Right atrium auricular region (tissue), 2 donors: ENCODE data around the gene TMEM14B. TPM values are rescaled to one million over a fixed set of nuclear protein-coding genes. Genes with fewer than 3 reads are reported as not detected.
"Not testable (repeated sequence)": the region's sequence is repeated elsewhere in the genome, so short reads cannot be mapped to it uniquely, and the experiment has no call there.

ENCODE experiments used
- DNase-seq: peaks from one replicate; pipeline ENCODE4 v3.0.0-alpha.2; 2019; ENCODE audit warnings: low spot score
- H3K27ac ChIP-seq, 2 donors: fragments of 200-600 bp; sonication (generic); 1 replicate in 1 of 2; 2 replicates in 1 of 2; pipeline ENCODE4 v1.5.1; 2016 to 2019
- H3K27me3 ChIP-seq, 2 donors: fragments of 200-600 bp; sonication (generic); one replicate each; pipeline versions ENCODE4 v1.5.1 to v1.6.0; 2017 to 2019
- H3K36me3 ChIP-seq: fragments of 200-600 bp; sonication (generic); one replicate; pipeline ENCODE4 v1.5.1; 2016
- H3K4me1 ChIP-seq, 2 donors: fragments of 200-600 bp; sonication (generic); one replicate each; pipeline versions ENCODE4 v1.5.1 to v1.6.0; 2017 to 2019
- H3K4me3 ChIP-seq, 2 donors: fragments of 200-600 bp; sonication (generic); 1 replicate in 1 of 2; 2 replicates in 1 of 2; pipeline ENCODE4 v1.5.1; 2017 to 2019; ENCODE audit warnings: mild to moderate bottlenecking in 1 of 2, moderate library complexity in 1 of 2
- H3K9me3 ChIP-seq, 2 donors: fragments of 200-600 bp; sonication (generic); one replicate each; pipeline ENCODE4 v1.5.1; 2019
- CTCF ChIP-seq, 2 donors: fragments of 200-600 bp; sonication (generic); IDR thresholded peaks; one replicate each; pipeline ENCODE4 v1.5.1; 2019; ENCODE audit warnings: antibody characterized with exemption in 2 of 2
- total RNA-seq, 2 donors: library from RNA; depleted of rRNA; stranded (reverse); fragments of >200 nt; gene quantifications; one replicate each; pipeline ENCODE4 v1.1.0, GENCODE V29; 2016

Gene TMEM14B
- total RNA-seq, 2 donors from 2014 or later, result 93.5 to 100 TPM

- Histone ChIP-seq H3K4me3 (no peak overlapping the region), H3K9me3 (no peaks in the 10 kb centered on the region), H3K27me3 (no peaks in the 10 kb centered on the region), H3K36me3 (no peaks in the 10 kb centered on the region), H3K27ac (no peak overlapping the region), H3K4me1 (no peaks in the 10 kb centered on the region)
- TF ChIP-seq CTCF (IDR thresholded peaks at IDR 0.05), result no peak
- no peak for DNase-seq
Measured at GRCh38 chr6:10742251-10742650, 5.4 kb upstream of the TMEM14B start.

GRCh38 chr6:10743515-10743914 is 4.1 kb upstream of the TMEM14B start:
- H3K27ac ChIP-seq, result no peak overlapping the region
- H3K9me3 ChIP-seq, result no peaks in the 10 kb centered on the region
- no peaks in the 10 kb centered on the region for H3K27me3 ChIP-seq
- H3K4me3 ChIP-seq, result no peak overlapping the region
- peaks cover 0 to 6% of the 10 kb centered on the region in 2 donors for H3K4me1 ChIP-seq
- H3K36me3 ChIP-seq, result no peaks in the 10 kb centered on the region
- no peak for DNase-seq
- TF ChIP-seq CTCF (IDR thresholded peaks at IDR 0.05), result no peak

GRCh38 chr6:10745116-10745515 is 2.5 kb upstream of the TMEM14B start:
- H3K27ac ChIP-seq, result no peak overlapping the region
- no peak for DNase-seq
- H3K9me3 ChIP-seq, result no peaks in the 10 kb centered on the region
- peaks cover 0 to 22% of the 10 kb centered on the region in 2 donors for H3K4me1 ChIP-seq
- no peak for TF ChIP-seq CTCF (IDR thresholded peaks at IDR 0.05)
- H3K27me3 ChIP-seq, result no peaks in the 10 kb centered on the region
- H3K36me3 ChIP-seq, result no peaks in the 10 kb centered on the region
- H3K4me3 ChIP-seq, result no peak overlapping the region

GRCh38 chr6:10746915-10747250 is 722 bp upstream of the TMEM14B start:
- Histone ChIP-seq H3K27me3 (no peaks in the 10 kb centered on the region), H3K36me3 (peaks cover 8% of the 10 kb centered on the region), H3K4me1 (peaks cover 0 to 36% of the 10 kb centered on the region in 2 donors), H3K9me3 (no peaks in the 10 kb centered on the region), H3K4me3 (peak overlapping the region; percentile 81 to 86), H3K27ac (peak overlapping the region; percentile 84 to 85)
- DNase-seq, result no peak
- no peak for TF ChIP-seq CTCF (IDR thresholded peaks at IDR 0.05)

- H3K4me3 ChIP-seq, result no peak overlapping the region
- H3K27ac ChIP-seq, result peak overlapping the region in 1 of 2 donors; percentile 5
- no peaks in the 10 kb centered on the region for H3K27me3 ChIP-seq
- DNase-seq, result no peak
- peaks cover 31% of the 10 kb centered on the region for H3K36me3 ChIP-seq
- H3K4me1 ChIP-seq, result peaks cover 0 to 36% of the 10 kb centered on the region in 2 donors
- no peaks in the 10 kb centered on the region for H3K9me3 ChIP-seq
- TF ChIP-seq CTCF (IDR thresholded peaks at IDR 0.05), result no peak
Measured at GRCh38 chr6:10749734-10750133, 2.1 kb downstream of the TMEM14B start.

- H3K4me1 ChIP-seq, result peaks cover 0 to 36% of the 10 kb centered on the region in 2 donors
- H3K4me3 ChIP-seq, H3K27ac ChIP-seq, H3K9me3 ChIP-seq, H3K27me3 ChIP-seq, DNase-seq: not testable (repeated sequence)
- H3K36me3 ChIP-seq, result peaks cover 39% of the 10 kb centered on the region
Measured at GRCh38 chr6:10750568-10750967, 3.0 kb downstream of the TMEM14B start.

GRCh38 chr6:10751757-10752156 is 4.2 kb downstream of the TMEM14B start:
- Histone ChIP-seq H3K4me1 (peaks cover 0 to 36% of the 10 kb centered on the region in 2 donors), H3K36me3 (peaks cover 51% of the 10 kb centered on the region)
- H3K4me3 ChIP-seq, H3K27me3 ChIP-seq, H3K9me3 ChIP-seq, DNase-seq, H3K27ac ChIP-seq: not testable (repeated sequence)
